ENCODE measurements around the gene KRT7.

DNA sequence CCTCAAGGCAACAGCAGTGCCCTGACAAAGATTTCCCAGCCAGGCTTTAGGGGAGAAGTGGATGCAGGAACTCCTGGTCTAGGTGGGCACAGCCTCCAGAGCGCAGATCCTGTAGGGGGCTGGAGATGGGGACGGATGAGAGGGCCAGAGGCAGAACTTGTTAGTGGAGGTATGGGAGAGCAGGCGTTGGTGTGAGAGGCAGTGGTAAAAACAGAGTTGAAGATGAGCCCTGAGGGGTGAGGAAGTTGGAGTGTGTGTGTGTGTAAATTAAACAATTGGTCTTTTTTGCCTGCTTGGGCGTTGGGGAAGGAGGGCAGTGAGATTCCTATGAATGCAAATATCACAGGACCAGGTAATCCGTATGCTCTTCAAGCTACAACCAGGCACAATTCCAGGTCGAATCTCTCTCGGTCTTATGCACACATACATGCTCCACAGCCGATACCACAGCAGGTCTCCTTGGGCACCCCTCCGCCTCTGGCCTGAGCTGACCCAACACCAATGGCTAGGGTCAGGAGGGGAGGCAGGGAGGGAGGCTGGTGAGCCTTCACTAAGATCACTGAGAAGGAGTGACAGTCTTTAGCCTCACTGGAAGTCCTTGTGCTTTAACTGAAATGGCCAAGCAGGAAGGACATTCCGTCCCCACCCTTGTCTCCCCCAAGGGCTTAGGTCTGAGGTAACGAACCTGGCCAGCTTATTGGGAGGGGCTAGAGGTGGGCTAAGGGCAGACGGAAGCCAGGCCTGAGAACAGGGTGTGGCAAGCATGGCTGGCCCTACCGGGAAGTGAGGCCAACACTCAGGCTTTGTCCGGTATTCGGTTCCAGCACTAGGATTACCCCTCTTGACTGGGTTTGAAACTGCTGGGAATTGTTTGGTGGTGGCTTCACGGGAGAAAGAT lies 1.5 kb upstream of the KRT7 start:
- TF ChIP-seq CTCF (IDR thresholded peaks at IDR 0.05; ENCODE audit: extremely low read depth in 1 of 2, insufficient read depth in 1 of 2, low read depth in 1 of 2, low read length in 2 of 2) (no peak), POLR2A (IDR thresholded peaks at IDR 0.05; ENCODE audit: low read depth, low read length) (no peak), EZH2 (IDR thresholded peaks at IDR 0.05; ENCODE audit: borderline replicate concordance, low read depth, low read length, severe bottlenecking) (no peak)
- TF ChIP-seq, protein P1, sequence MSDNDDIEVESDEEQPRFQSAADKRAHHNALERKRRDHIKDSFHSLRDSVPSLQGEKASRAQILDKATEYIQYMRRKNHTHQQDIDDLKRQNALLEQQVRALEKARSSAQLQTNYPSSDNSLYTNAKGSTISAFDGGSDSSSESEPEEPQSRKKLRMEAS (IDR thresholded peaks at IDR 0.05; ENCODE audit: insufficient read depth, insufficient read length) = no peak
